GM12865 (cell line): Measurements from ENCODE around the gene ABCA13.

Experiments used
- DNase-seq: peaks from one replicate; pipeline ENCODE4 v3.0.0; 2010; ENCODE audit warnings: low read depth
- H3K4me3 ChIP-seq: 2 replicates; pipeline ENCODE4 v1.5.1; 2011; ENCODE audit warnings: mild to moderate bottlenecking, low read depth, low read length, control low read depth
- TF ChIP-seq, protein P1 (sequence below): IDR thresholded peaks from 2 replicates; pipeline ENCODE4 v1.5.1; 2011; ENCODE audit warnings: low read length, control low read depth, low read depth, inconsistent platforms; ENCODE audit not compliant: insufficient read depth; ENCODE audit errors: missing control alignments

Gene ABCA13

DNA sequence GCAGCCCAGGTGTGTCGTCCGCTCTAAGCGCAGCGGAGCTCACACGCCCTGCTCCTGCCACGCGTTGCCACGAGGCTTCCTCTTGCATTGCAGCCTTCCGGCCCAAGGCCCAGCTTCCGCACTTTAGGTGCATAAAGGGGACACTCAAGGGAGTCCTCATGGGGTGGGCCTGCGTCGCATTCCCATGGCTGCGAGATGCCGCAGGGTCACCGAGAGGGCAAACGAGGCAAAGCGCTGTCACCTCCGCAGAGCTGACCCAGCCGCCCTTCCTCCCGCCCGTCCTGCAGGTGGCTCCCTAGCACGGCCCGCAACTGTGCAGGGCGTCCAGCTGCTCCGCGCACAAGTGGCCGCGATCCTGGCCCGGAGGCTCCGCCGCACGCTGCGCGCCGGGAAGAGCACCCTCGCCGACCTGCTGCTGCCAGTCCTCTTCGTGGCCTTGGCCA lies 283.5 kb downstream of the ABCA13 start:
- no peak for DNase-seq
- TF ChIP-seq, protein P1, sequence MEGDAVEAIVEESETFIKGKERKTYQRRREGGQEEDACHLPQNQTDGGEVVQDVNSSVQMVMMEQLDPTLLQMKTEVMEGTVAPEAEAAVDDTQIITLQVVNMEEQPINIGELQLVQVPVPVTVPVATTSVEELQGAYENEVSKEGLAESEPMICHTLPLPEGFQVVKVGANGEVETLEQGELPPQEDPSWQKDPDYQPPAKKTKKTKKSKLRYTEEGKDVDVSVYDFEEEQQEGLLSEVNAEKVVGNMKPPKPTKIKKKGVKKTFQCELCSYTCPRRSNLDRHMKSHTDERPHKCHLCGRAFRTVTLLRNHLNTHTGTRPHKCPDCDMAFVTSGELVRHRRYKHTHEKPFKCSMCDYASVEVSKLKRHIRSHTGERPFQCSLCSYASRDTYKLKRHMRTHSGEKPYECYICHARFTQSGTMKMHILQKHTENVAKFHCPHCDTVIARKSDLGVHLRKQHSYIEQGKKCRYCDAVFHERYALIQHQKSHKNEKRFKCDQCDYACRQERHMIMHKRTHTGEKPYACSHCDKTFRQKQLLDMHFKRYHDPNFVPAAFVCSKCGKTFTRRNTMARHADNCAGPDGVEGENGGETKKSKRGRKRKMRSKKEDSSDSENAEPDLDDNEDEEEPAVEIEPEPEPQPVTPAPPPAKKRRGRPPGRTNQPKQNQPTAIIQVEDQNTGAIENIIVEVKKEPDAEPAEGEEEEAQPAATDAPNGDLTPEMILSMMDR, result no peak
- H3K4me3 ChIP-seq, result no peak overlapping the region

DNA sequence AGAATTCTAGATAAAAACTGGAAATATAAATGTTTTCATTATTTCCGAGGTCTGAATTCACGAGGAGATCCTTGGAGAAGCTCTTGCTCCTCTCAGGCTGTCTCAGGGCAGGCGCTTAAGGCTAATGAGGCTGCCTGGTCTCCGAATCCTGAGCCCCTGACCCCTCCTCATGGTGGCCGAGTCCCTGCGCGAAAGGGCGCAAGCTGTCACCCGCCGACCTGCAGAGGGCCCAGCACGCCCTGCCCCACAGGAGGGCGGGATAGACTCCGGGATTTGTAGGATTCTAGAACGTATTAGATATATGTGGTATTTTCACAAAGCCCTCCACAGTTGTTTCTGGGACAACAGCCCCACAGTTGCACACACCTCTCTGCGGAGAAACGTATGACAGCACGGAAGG lies 284.1 kb downstream of the ABCA13 start:
- no peak for DNase-seq
- no peak overlapping the region for H3K4me3 ChIP-seq
- TF ChIP-seq, protein P1, result no peak

DNA sequence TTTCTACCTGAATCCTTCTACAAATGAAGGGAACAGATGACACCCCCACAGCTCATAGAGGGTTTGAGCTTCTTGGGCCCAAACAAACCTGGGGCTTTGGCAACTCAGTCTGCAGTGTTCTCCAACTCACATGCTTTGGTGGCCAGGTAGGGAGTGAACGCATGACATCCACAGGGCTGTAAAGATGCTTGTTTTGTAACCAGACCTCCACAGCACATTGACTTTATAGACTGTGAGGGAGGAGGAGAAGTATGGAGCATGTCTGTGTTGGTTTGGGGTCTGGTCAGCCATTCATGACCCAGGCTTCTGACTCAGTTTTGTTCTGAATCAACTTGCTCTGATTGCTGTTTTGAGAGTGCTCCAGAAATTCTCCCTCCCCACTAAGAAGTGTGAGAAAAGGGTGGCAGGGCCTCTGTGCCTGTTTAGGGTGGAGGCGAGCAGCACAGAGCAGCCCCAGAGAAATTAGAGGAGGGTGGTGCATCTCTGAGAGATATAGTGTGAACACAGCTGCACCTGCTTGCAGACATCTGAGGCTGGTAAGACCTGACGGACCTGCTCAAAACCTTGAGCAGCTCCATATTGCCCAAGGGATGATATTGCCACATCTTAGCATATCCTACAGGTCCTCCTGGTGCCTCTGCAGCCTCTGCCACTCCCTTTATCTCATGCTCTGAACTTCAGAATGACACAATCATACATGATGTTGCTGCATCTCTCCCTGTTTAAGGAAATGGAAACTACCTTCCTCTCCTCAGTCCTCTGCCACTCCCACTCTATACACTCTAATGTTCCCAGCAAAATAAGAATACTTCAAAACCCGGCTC lies 287.7 kb downstream of the ABCA13 start:
- DNase-seq, result no peak
- TF ChIP-seq, protein P1, result no peak
- H3K4me3 ChIP-seq, result no peak overlapping the region

DNA sequence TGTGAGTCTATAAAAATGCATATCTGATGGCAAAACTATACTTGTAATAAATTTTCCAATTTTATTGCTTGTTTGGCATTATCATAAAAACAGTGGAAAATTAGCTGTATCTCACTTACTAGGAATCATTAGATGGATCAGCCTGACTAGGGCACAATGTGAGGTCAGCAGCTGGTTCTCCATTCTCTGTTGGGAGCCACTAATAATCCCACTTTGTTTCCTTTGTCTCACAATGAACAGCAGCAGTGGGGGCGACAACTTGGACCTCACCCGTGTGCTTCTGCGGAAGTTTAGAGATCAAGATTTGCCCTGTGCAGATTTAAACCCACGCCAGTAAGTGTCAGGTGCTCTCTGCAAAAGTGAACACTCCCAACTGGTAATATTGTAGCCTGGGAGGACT lies 295.5 kb downstream of the ABCA13 start:
- no peak for DNase-seq
- TF ChIP-seq, protein P1, result no peak
- H3K4me3 ChIP-seq, result no peak overlapping the region

- TF ChIP-seq, protein P1, result no peak
- no peak overlapping the region for H3K4me3 ChIP-seq
- DNase-seq, result no peak
These were observed 299.9 kb downstream of the ABCA13 start for GRCh38 chr7:48471196-48471595.

GRCh38 chr7:48472640-48473039 lies 301.4 kb downstream of the ABCA13 start:
- TF ChIP-seq, protein P1, result no peak
- DNase-seq, result no peak
- no peak overlapping the region for H3K4me3 ChIP-seq
